ENCODE measurements around the gene SNTB2. TPM values are rescaled to one million over a fixed set of nuclear protein-coding genes. Genes with fewer than 3 reads are reported as not detected.

Gene SNTB2
- total and polyA plus RNA-seq, 8 donors: 4.0 to 74.4 (median 22.1) TPM

- no peak for TF ChIP-seq EP300 (IDR thresholded peaks at IDR 0.05)
- TF ChIP-seq CTCF (IDR thresholded peaks at IDR 0.05): no peak
- TF ChIP-seq POLR2A (IDR thresholded peaks at IDR 0.05): no peak
- TF ChIP-seq POLR2AphosphoS5 (IDR thresholded peaks at IDR 0.05): no peak
- no peak for DNase-seq
- H3K9me3 ChIP-seq: no peaks in the 10 kb centered on the region
Observed at GRCh38 chr16:69236319-69236718, 49.4 kb downstream of the SNTB2 start.

GRCh38 chr16:69237296-69237695, 50.3 kb downstream of the SNTB2 start:
- H3K27me3 ChIP-seq: no peaks in the 10 kb centered on the region
- H3K27ac ChIP-seq: no peak overlapping the region
- no peak overlapping the region for H3K4me3 ChIP-seq
- peaks cover 0 to 88% (median 35%) of the 10 kb centered on the region in 4 donors for H3K4me1 ChIP-seq
- no peak for DNase-seq
- WGBS, 5 donors: 74 to 85% (median 80%) methylated on average over 3 of the region's 3 CpGs
- no peaks in the 10 kb centered on the region for H3K36me3 ChIP-seq
- intact Hi-C loops (cut with DNase I; ENCODE audit: low total_unique reads): no loop called here
- H3K9me3 ChIP-seq: no peaks in the 10 kb centered on the region
- TF ChIP-seq POLR2A (IDR thresholded peaks at IDR 0.05) (no peak), EP300 (IDR thresholded peaks at IDR 0.05) (no peak), POLR2AphosphoS5 (IDR thresholded peaks at IDR 0.05) (no peak), CTCF (IDR thresholded peaks at IDR 0.05) (no peak)

More at GRCh38 chr16:69236319-69236718, 49.4 kb downstream of the SNTB2 start:
- H3K4me1 ChIP-seq: peaks cover 0 to 78% (median 35%) of the 10 kb centered on the region in 4 donors
- intact Hi-C loops (cut with DNase I; ENCODE audit: low total_unique reads): no loop called here
- no peaks in the 10 kb centered on the region for H3K27me3 ChIP-seq
- H3K4me3 ChIP-seq: no peak overlapping the region
- no peak overlapping the region for H3K27ac ChIP-seq
- no peaks in the 10 kb centered on the region for H3K36me3 ChIP-seq

- no peak for TF ChIP-seq POLR2A (IDR thresholded peaks at IDR 0.05)
- TF ChIP-seq EP300 (IDR thresholded peaks at IDR 0.05): no peak
- TF ChIP-seq CTCF (IDR thresholded peaks at IDR 0.05): no peak
- TF ChIP-seq POLR2AphosphoS5 (IDR thresholded peaks at IDR 0.05): no peak
- WGBS, 5 donors: 36 to 76% (median 47%) methylated on average over 1 of the region's 1 CpG
- Histone ChIP-seq H3K27ac (no peak overlapping the region), H3K36me3 (no peaks in the 10 kb centered on the region), H3K4me1 (peaks cover 0 to 89% (median 32%) of the 10 kb centered on the region in 4 donors), H3K9me3 (no peaks in the 10 kb centered on the region), H3K4me3 (no peak overlapping the region), H3K27me3 (no peaks in the 10 kb centered on the region)
- intact Hi-C loops (cut with DNase I; ENCODE audit: low total_unique reads): no loop called here
- no peak for DNase-seq
Observed at GRCh38 chr16:69239851-69240250, 52.9 kb downstream of the SNTB2 start.

GRCh38 chr16:69240331-69240730, 53.4 kb downstream of the SNTB2 start:
- Histone ChIP-seq H3K36me3 (peaks cover 0 to under 1% (median under 1%) of the 10 kb centered on the region in 4 donors), H3K9me3 (no peaks in the 10 kb centered on the region), H3K27me3 (no peaks in the 10 kb centered on the region), H3K27ac (no peak overlapping the region), H3K4me3 (no peak overlapping the region), H3K4me1 (peaks cover 0 to 86% (median 29%) of the 10 kb centered on the region in 4 donors)
- DNase-seq: no peak
- TF ChIP-seq POLR2A (IDR thresholded peaks at IDR 0.05) (no peak), CTCF (IDR thresholded peaks at IDR 0.05) (no peak), POLR2AphosphoS5 (IDR thresholded peaks at IDR 0.05) (no peak), EP300 (IDR thresholded peaks at IDR 0.05) (no peak)
- intact Hi-C loops (cut with DNase I; ENCODE audit: low total_unique reads): no loop called here
- WGBS, 5 donors: 54 to 71% (median 62%) methylated on average over 2 of the region's 2 CpGs
